C4-2B (cell line): ENCODE measurements around the gene NRXN3.

Experiments
- ZFX ChIP-seq: fragments of 450-650 bp; IDR thresholded peaks from 2 replicates; pipeline ENCODE4 v1.6.1; 2017
- TF ChIP-seq, protein P1 (sequence below): fragments of 450-650 bp; conservative IDR thresholded peaks from 2 replicates; pipeline ENCODE4 v1.5.1; 2017; ENCODE audit warnings: mild to moderate bottlenecking

DNA sequence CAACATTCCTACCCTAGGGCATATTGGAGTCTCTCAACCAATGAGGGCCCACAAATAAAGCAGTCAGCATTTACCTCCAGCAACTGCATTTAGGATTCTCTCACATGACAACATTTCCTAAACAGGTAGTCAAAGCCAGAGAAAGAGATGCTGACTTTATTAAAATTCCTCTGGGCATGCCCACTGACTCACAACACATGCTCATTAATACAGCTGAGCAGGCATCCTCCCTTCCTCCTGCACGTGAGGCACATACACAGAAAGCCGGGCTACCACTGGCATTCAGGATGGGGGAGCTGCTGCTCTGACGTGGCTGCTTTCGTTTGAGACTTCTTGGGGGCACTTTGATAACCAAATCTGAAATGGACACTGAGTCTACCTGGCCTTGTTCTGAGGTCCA, 174.1 kb downstream of the NRXN3 start:
- TF ChIP-seq, protein P1, sequence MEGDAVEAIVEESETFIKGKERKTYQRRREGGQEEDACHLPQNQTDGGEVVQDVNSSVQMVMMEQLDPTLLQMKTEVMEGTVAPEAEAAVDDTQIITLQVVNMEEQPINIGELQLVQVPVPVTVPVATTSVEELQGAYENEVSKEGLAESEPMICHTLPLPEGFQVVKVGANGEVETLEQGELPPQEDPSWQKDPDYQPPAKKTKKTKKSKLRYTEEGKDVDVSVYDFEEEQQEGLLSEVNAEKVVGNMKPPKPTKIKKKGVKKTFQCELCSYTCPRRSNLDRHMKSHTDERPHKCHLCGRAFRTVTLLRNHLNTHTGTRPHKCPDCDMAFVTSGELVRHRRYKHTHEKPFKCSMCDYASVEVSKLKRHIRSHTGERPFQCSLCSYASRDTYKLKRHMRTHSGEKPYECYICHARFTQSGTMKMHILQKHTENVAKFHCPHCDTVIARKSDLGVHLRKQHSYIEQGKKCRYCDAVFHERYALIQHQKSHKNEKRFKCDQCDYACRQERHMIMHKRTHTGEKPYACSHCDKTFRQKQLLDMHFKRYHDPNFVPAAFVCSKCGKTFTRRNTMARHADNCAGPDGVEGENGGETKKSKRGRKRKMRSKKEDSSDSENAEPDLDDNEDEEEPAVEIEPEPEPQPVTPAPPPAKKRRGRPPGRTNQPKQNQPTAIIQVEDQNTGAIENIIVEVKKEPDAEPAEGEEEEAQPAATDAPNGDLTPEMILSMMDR, result no peak
- TF ChIP-seq ZFX, result no peak
